ENCODE results near the gene YTHDC2.

Gene YTHDC2

GRCh38 chr5:113493446-113493845, 20.0 kb upstream of the YTHDC2 start:
- 67 to 80% methylated on average over 1 of the region's 1 CpG for WGBS, 2 experiments (ENCODE audit: insufficient coverage in 2 of 2)
- Histone ChIP-seq H3K27ac (ENCODE audit: low read depth, low read length, severe bottlenecking) (no peak overlapping the region), H3K36me3 (ENCODE audit: control insufficient read depth, insufficient read depth, low read length) (no peaks in the 10 kb centered on the region), H3K4me3 (ENCODE audit: extremely low read depth, insufficient read depth, low read length, poor library complexity, severe bottlenecking) (no peak overlapping the region), H3K9me3 (ENCODE audit: control insufficient read depth, low read length) (peaks cover 17% of the 10 kb centered on the region), H3K4me1 (ENCODE audit: control insufficient read depth, insufficient read depth, low read length, poor library complexity, severe bottlenecking) (peaks cover 5% of the 10 kb centered on the region)

- H3K4me3 ChIP-seq (ENCODE audit: extremely low read depth, insufficient read depth, low read length, poor library complexity, severe bottlenecking): no peak overlapping the region
- no CpG with 5 or more reads among the region's 1 CpG for WGBS, 2 experiments (ENCODE audit: insufficient coverage in 2 of 2)
- no peaks in the 10 kb centered on the region for H3K36me3 ChIP-seq (ENCODE audit: control insufficient read depth, insufficient read depth, low read length)
- peaks cover 11% of the 10 kb centered on the region for H3K9me3 ChIP-seq (ENCODE audit: control insufficient read depth, low read length)
- no peaks in the 10 kb centered on the region for H3K4me1 ChIP-seq (ENCODE audit: control insufficient read depth, insufficient read depth, low read length, poor library complexity, severe bottlenecking)
- no peak overlapping the region for H3K27ac ChIP-seq (ENCODE audit: low read depth, low read length, severe bottlenecking)
These were observed 18.1 kb upstream of the YTHDC2 start for GRCh38 chr5:113495422-113495841.

GRCh38 chr5:113502073-113502472, 11.4 kb upstream of the YTHDC2 start:
- H3K4me1 ChIP-seq (ENCODE audit: control insufficient read depth, insufficient read depth, low read length, poor library complexity, severe bottlenecking): peaks cover 11% of the 10 kb centered on the region
- 89 to 94% methylated on average over 3 of the region's 3 CpGs for WGBS, 2 experiments (ENCODE audit: insufficient coverage in 2 of 2)
- H3K4me3 ChIP-seq (ENCODE audit: extremely low read depth, insufficient read depth, low read length, poor library complexity, severe bottlenecking): no peak overlapping the region
- no peaks in the 10 kb centered on the region for H3K36me3 ChIP-seq (ENCODE audit: control insufficient read depth, insufficient read depth, low read length)
- H3K27ac ChIP-seq (ENCODE audit: low read depth, low read length, severe bottlenecking): no peak overlapping the region
- no peaks in the 10 kb centered on the region for H3K9me3 ChIP-seq (ENCODE audit: control insufficient read depth, low read length)

GRCh38 chr5:113503146-113503545, 10.3 kb upstream of the YTHDC2 start:
- Histone ChIP-seq H3K27ac (ENCODE audit: low read depth, low read length, severe bottlenecking) (no peak overlapping the region), H3K4me3 (ENCODE audit: extremely low read depth, insufficient read depth, low read length, poor library complexity, severe bottlenecking) (no peak overlapping the region), H3K4me1 (ENCODE audit: control insufficient read depth, insufficient read depth, low read length, poor library complexity, severe bottlenecking) (peaks cover 11% of the 10 kb centered on the region), H3K36me3 (ENCODE audit: control insufficient read depth, insufficient read depth, low read length) (no peaks in the 10 kb centered on the region), H3K9me3 (ENCODE audit: control insufficient read depth, low read length) (no peaks in the 10 kb centered on the region)
- WGBS, 2 experiments (ENCODE audit: insufficient coverage in 2 of 2): 88% methylated on average over 1 of the region's 1 CpG

GRCh38 chr5:113505181-113505580, 8.3 kb upstream of the YTHDC2 start:
- peaks cover 11% of the 10 kb centered on the region for H3K4me1 ChIP-seq (ENCODE audit: control insufficient read depth, insufficient read depth, low read length, poor library complexity, severe bottlenecking)
- 87 to 89% methylated on average over 3 to 5 of the region's 5 CpGs for WGBS, 2 experiments (ENCODE audit: insufficient coverage in 2 of 2)
- H3K9me3 ChIP-seq (ENCODE audit: control insufficient read depth, low read length): no peaks in the 10 kb centered on the region
- no peaks in the 10 kb centered on the region for H3K36me3 ChIP-seq (ENCODE audit: control insufficient read depth, insufficient read depth, low read length)
- no peak overlapping the region for H3K27ac ChIP-seq (ENCODE audit: low read depth, low read length, severe bottlenecking)
- no peak overlapping the region for H3K4me3 ChIP-seq (ENCODE audit: extremely low read depth, insufficient read depth, low read length, poor library complexity, severe bottlenecking)

GRCh38 chr5:113507601-113508000, 5.9 kb upstream of the YTHDC2 start:
- Histone ChIP-seq H3K27ac (ENCODE audit: low read depth, low read length, severe bottlenecking) (no peak overlapping the region), H3K9me3 (ENCODE audit: control insufficient read depth, low read length) (no peaks in the 10 kb centered on the region), H3K36me3 (ENCODE audit: control insufficient read depth, insufficient read depth, low read length) (no peaks in the 10 kb centered on the region), H3K4me1 (ENCODE audit: control insufficient read depth, insufficient read depth, low read length, poor library complexity, severe bottlenecking) (peaks cover 11% of the 10 kb centered on the region), H3K4me3 (ENCODE audit: extremely low read depth, insufficient read depth, low read length, poor library complexity, severe bottlenecking) (no peak overlapping the region)

- H3K4me1 ChIP-seq (ENCODE audit: control insufficient read depth, insufficient read depth, low read length, poor library complexity, severe bottlenecking): peaks cover 11% of the 10 kb centered on the region
- H3K36me3 ChIP-seq (ENCODE audit: control insufficient read depth, insufficient read depth, low read length): no peaks in the 10 kb centered on the region
- no peak overlapping the region for H3K4me3 ChIP-seq (ENCODE audit: extremely low read depth, insufficient read depth, low read length, poor library complexity, severe bottlenecking)
- H3K27ac ChIP-seq (ENCODE audit: low read depth, low read length, severe bottlenecking): no peak overlapping the region
- H3K9me3 ChIP-seq (ENCODE audit: control insufficient read depth, low read length): no peaks in the 10 kb centered on the region
These were observed 4.7 kb upstream of the YTHDC2 start for GRCh38 chr5:113508756-113509155.

- no peak overlapping the region for H3K4me3 ChIP-seq (ENCODE audit: extremely low read depth, insufficient read depth, low read length, poor library complexity, severe bottlenecking)
- peaks cover 5% of the 10 kb centered on the region for H3K36me3 ChIP-seq (ENCODE audit: control insufficient read depth, insufficient read depth, low read length)
- no peak overlapping the region for H3K27ac ChIP-seq (ENCODE audit: low read depth, low read length, severe bottlenecking)
- no peaks in the 10 kb centered on the region for H3K4me1 ChIP-seq (ENCODE audit: control insufficient read depth, insufficient read depth, low read length, poor library complexity, severe bottlenecking)
- no peaks in the 10 kb centered on the region for H3K9me3 ChIP-seq (ENCODE audit: control insufficient read depth, low read length)
- WGBS, 2 experiments (ENCODE audit: insufficient coverage in 2 of 2): 83 to 93% methylated on average over 1 to 2 of the region's 6 CpGs
These were observed 2.5 kb upstream of the YTHDC2 start for GRCh38 chr5:113510836-113511451.

- Histone ChIP-seq H3K4me3 (ENCODE audit: extremely low read depth, insufficient read depth, low read length, poor library complexity, severe bottlenecking) (no peak overlapping the region), H3K36me3 (ENCODE audit: control insufficient read depth, insufficient read depth, low read length) (peaks cover 10% of the 10 kb centered on the region), H3K4me1 (ENCODE audit: control insufficient read depth, insufficient read depth, low read length, poor library complexity, severe bottlenecking) (no peaks in the 10 kb centered on the region), H3K27ac (ENCODE audit: low read depth, low read length, severe bottlenecking) (no peak overlapping the region), H3K9me3 (ENCODE audit: control insufficient read depth, low read length) (no peaks in the 10 kb centered on the region)
- 87% methylated on average over 3 of the region's 3 CpGs; no CpG with 5 or more reads in 1 of the 2 experiments for WGBS, 2 experiments (ENCODE audit: insufficient coverage in 2 of 2)
These were observed 1.2 kb upstream of the YTHDC2 start for GRCh38 chr5:113512341-113512740.

- H3K36me3 ChIP-seq (ENCODE audit: control insufficient read depth, insufficient read depth, low read length): peaks cover 17% of the 10 kb centered on the region
- no peaks in the 10 kb centered on the region for H3K9me3 ChIP-seq (ENCODE audit: control insufficient read depth, low read length)
- peak overlapping the region; percentile 97 for H3K27ac ChIP-seq (ENCODE audit: low read depth, low read length, severe bottlenecking)
- H3K4me3 ChIP-seq (ENCODE audit: extremely low read depth, insufficient read depth, low read length, poor library complexity, severe bottlenecking): peak overlapping the region; percentile 60
- WGBS, 2 experiments (ENCODE audit: insufficient coverage in 2 of 2): 14 to 17% methylated on average over 7 to 8 of the region's 9 CpGs
- no peaks in the 10 kb centered on the region for H3K4me1 ChIP-seq (ENCODE audit: control insufficient read depth, insufficient read depth, low read length, poor library complexity, severe bottlenecking)
These were observed 768 bp downstream of the YTHDC2 start for GRCh38 chr5:113514289-113514635.

GRCh38 chr5:113518884-113519283, 5.4 kb downstream of the YTHDC2 start:
- Histone ChIP-seq H3K4me1 (ENCODE audit: control insufficient read depth, insufficient read depth, low read length, poor library complexity, severe bottlenecking) (no peaks in the 10 kb centered on the region), H3K4me3 (ENCODE audit: extremely low read depth, insufficient read depth, low read length, poor library complexity, severe bottlenecking) (no peak overlapping the region), H3K36me3 (ENCODE audit: control insufficient read depth, insufficient read depth, low read length) (peaks cover 25% of the 10 kb centered on the region), H3K27ac (ENCODE audit: low read depth, low read length, severe bottlenecking) (no peak overlapping the region), H3K9me3 (ENCODE audit: control insufficient read depth, low read length) (no peaks in the 10 kb centered on the region)
- 90 to 92% methylated on average over 2 of the region's 4 CpGs for WGBS, 2 experiments (ENCODE audit: insufficient coverage in 2 of 2)

All from mesodermal cell (in vitro differentiated cells).